ENCODE measurements around the gene TTC34. TPM values are rescaled to one million over a fixed set of nuclear protein-coding genes. Genes with fewer than 3 reads are reported as not detected.
"Not testable (repeated sequence)": the region's sequence is repeated elsewhere in the genome, so short reads cannot be mapped to it uniquely, and the experiment has no call there.

The TTC34 gene
- total and polyA plus RNA-seq, 10 of the 15 experiments (the other 5 are each of a cell fraction or from before 2014, with no cell fraction given) = 0.03 to 0.49 (median 0.05) TPM; not detected in 2

DNA sequence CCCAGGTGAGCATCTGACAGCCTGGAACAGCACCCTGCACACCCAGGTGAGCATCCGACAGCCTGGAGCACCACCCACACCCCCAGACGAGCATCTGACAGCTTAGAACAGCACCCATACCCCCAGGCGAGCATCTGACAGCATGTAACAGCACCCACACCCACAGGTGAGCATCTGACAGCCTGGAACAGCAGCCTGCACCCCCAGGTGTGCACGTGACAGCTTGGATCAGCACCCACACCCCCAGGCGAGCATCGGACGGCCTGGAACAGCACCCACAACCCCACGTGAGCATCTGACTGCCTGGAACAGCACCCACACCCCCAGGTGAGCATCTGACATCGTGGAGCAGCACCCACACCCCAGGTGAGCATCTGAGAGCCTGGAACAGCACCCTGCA lies 116.6 kb downstream of the TTC34 start:
- WGBS (ENCODE audit: insufficient coverage, insufficient replicate concordance, low lambda C conversion rate, missing lambda C conversion rate) = 0% methylated on average over 8 of the region's 9 CpGs
- in situ Hi-C loops (cut with MboI) = loop anchor here (25.0 kb wide), 2 partner anchors 127 to 1527 kb away; partner anchors contain the start of gene TTC34
- H2AFZ ChIP-seq (ENCODE audit: control insufficient read depth, low read depth, low read length); SMC1A ChIA-PET (ENCODE audit: uncharacterized antibody, unreplicated experiment); H3K27me3 ChIP-seq (replicated peaks in 1 of 2; ENCODE audit: control insufficient read depth in 2 of 2, insufficient read depth in 2 of 2, low read length in 1 of 2); H3K27ac ChIP-seq (ENCODE audit: control insufficient read depth, insufficient read depth); DNase-seq (ENCODE audit: low read depth, low spot score); RAD21 ChIA-PET (ENCODE audit: unreplicated experiment); ATAC-seq; H3K9ac ChIP-seq (ENCODE audit: control insufficient read depth, insufficient read depth, low read length); CTCF ChIA-PET; intact Hi-C loops (cut with micrococcal nuclease; ENCODE audit: unreplicated experiment); H3K4me2 ChIP-seq (ENCODE audit: control insufficient read depth, insufficient read depth); H3K4me3 ChIP-seq; BruUV-seq (replicated peaks); H3K36me3 ChIP-seq (ENCODE audit: control insufficient read depth in 2 of 2, insufficient read depth in 2 of 2, low read length in 1 of 2); H3K4me1 ChIP-seq (ENCODE audit: control insufficient read depth, insufficient read depth, low read length); POLR2A ChIA-PET; H3K9me3 ChIP-seq (replicated peaks; ENCODE audit: control insufficient read depth, insufficient read depth, low read length); H3K79me2 ChIP-seq (ENCODE audit: control insufficient read depth, insufficient read depth, low read length); FAIRE-seq; H4K20me1 ChIP-seq (ENCODE audit: control insufficient read depth, insufficient read depth): not testable (repeated sequence)

DNA sequence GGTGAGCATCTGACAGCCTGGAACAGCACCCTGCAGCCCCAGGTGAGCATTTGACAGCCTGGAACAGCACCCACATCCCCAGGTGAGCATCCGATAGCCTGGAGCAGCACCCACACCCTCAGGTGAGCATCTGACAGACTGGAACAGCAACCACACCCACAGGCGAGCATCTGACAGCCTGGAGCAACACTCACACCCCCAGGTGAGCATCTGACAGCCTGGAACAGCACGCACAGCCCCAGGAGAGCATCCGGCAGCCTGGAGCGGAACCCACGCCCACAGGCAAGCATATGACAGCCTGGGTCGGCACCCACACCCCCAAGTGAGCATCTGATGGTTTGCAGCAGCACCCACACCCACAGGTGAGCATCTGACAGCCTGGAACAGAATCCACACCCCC lies 117.5 kb downstream of the TTC34 start:
- BruUV-seq (replicated peaks); H3K36me3 ChIP-seq (ENCODE audit: control insufficient read depth in 2 of 2, insufficient read depth in 2 of 2, low read length in 1 of 2); H3K9me3 ChIP-seq (replicated peaks; ENCODE audit: control insufficient read depth, insufficient read depth, low read length); H3K9ac ChIP-seq (ENCODE audit: control insufficient read depth, insufficient read depth, low read length); H3K79me2 ChIP-seq (ENCODE audit: control insufficient read depth, insufficient read depth, low read length); H3K27ac ChIP-seq (ENCODE audit: control insufficient read depth, insufficient read depth); FAIRE-seq; DNase-seq (ENCODE audit: low read depth, low spot score); H3K4me1 ChIP-seq (ENCODE audit: control insufficient read depth, insufficient read depth, low read length); intact Hi-C loops (cut with micrococcal nuclease; ENCODE audit: unreplicated experiment); H2AFZ ChIP-seq (ENCODE audit: control insufficient read depth, low read depth, low read length); CTCF ChIA-PET; ATAC-seq; H3K27me3 ChIP-seq (replicated peaks in 1 of 2; ENCODE audit: control insufficient read depth in 2 of 2, insufficient read depth in 2 of 2, low read length in 1 of 2); H3K4me3 ChIP-seq; H4K20me1 ChIP-seq (ENCODE audit: control insufficient read depth, insufficient read depth); POLR2A ChIA-PET; H3K4me2 ChIP-seq (ENCODE audit: control insufficient read depth, insufficient read depth); SMC1A ChIA-PET (ENCODE audit: uncharacterized antibody, unreplicated experiment); RAD21 ChIA-PET (ENCODE audit: unreplicated experiment): not testable (repeated sequence)
- 9% methylated on average over 7 of the region's 7 CpGs for WGBS (ENCODE audit: insufficient coverage, insufficient replicate concordance, low lambda C conversion rate, missing lambda C conversion rate)
- in situ Hi-C loops (cut with MboI) = loop anchor here (25.0 kb wide), 2 partner anchors 128 to 1528 kb away; partner anchors contain the start of gene TTC34

DNA sequence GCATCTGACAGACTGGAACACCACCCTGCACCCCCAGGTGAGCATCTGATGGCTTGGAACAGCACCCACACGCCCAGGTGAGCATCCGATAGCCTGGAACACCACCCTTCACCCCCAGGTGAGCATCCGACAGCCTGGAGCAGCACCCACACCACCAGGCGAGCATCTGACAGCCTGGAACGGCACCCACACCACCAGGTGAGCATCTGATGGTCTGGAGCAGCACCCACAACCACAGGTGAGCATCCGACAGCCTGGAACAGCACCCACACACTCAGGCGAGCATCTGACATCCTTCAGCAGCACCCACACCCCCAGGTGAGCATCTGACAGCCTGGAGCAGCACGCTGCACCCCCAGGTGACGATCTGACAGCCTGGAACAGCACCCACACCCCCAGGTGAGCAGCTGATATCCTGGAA lies 118.2 kb downstream of the TTC34 start:
- H3K4me1 ChIP-seq (ENCODE audit: control insufficient read depth, insufficient read depth, low read length); H3K36me3 ChIP-seq (ENCODE audit: control insufficient read depth in 2 of 2, insufficient read depth in 2 of 2, low read length in 1 of 2); H3K9ac ChIP-seq (ENCODE audit: control insufficient read depth, insufficient read depth, low read length); DNase-seq (ENCODE audit: low read depth, low spot score); intact Hi-C loops (cut with micrococcal nuclease; ENCODE audit: unreplicated experiment); H4K20me1 ChIP-seq (ENCODE audit: control insufficient read depth, insufficient read depth); H3K4me3 ChIP-seq; H3K4me2 ChIP-seq (ENCODE audit: control insufficient read depth, insufficient read depth); H2AFZ ChIP-seq (ENCODE audit: control insufficient read depth, low read depth, low read length); POLR2A ChIA-PET; FAIRE-seq; SMC1A ChIA-PET (ENCODE audit: uncharacterized antibody, unreplicated experiment); BruUV-seq (replicated peaks); H3K79me2 ChIP-seq (ENCODE audit: control insufficient read depth, insufficient read depth, low read length); H3K27ac ChIP-seq (ENCODE audit: control insufficient read depth, insufficient read depth); CTCF ChIA-PET; H3K9me3 ChIP-seq (replicated peaks; ENCODE audit: control insufficient read depth, insufficient read depth, low read length); RAD21 ChIA-PET (ENCODE audit: unreplicated experiment); H3K27me3 ChIP-seq (replicated peaks in 1 of 2; ENCODE audit: control insufficient read depth in 2 of 2, insufficient read depth in 2 of 2, low read length in 1 of 2); ATAC-seq: not testable (repeated sequence)
- WGBS (ENCODE audit: insufficient coverage, insufficient replicate concordance, low lambda C conversion rate, missing lambda C conversion rate) = 2% methylated on average over 9 of the region's 9 CpGs
- in situ Hi-C loops (cut with MboI) = loop anchor here (25.0 kb wide), 2 partner anchors 129 to 1529 kb away; partner anchors contain the start of gene TTC34

DNA sequence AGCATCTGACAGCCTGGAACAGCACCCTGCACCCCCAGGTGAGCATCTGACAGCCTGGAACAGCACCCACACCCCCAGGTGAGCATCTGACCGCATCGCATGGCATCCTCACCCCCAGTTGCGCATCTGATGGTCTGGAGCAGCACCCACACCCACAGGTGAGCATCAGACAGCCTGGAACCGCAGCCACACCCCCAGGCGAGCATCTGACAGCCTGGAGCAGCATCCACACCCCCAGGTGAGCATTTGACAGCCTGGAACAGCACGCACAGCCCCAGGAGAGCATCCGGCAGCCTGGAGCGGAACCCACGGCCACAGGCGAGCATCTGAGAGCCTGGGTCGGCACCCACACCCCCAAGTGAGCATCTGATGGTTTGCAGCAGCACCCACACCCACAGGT lies 118.6 kb downstream of the TTC34 start:
- H3K4me1 ChIP-seq (ENCODE audit: control insufficient read depth, insufficient read depth, low read length); RAD21 ChIA-PET (ENCODE audit: unreplicated experiment); FAIRE-seq; DNase-seq (ENCODE audit: low read depth, low spot score); SMC1A ChIA-PET (ENCODE audit: uncharacterized antibody, unreplicated experiment); H3K79me2 ChIP-seq (ENCODE audit: control insufficient read depth, insufficient read depth, low read length); H2AFZ ChIP-seq (ENCODE audit: control insufficient read depth, low read depth, low read length); H3K36me3 ChIP-seq (ENCODE audit: control insufficient read depth in 2 of 2, insufficient read depth in 2 of 2, low read length in 1 of 2); intact Hi-C loops (cut with micrococcal nuclease; ENCODE audit: unreplicated experiment); POLR2A ChIA-PET; H3K27me3 ChIP-seq (replicated peaks in 1 of 2; ENCODE audit: control insufficient read depth in 2 of 2, insufficient read depth in 2 of 2, low read length in 1 of 2); H3K9ac ChIP-seq (ENCODE audit: control insufficient read depth, insufficient read depth, low read length); H3K4me2 ChIP-seq (ENCODE audit: control insufficient read depth, insufficient read depth); ATAC-seq; CTCF ChIA-PET; H3K27ac ChIP-seq (ENCODE audit: control insufficient read depth, insufficient read depth); H3K9me3 ChIP-seq (replicated peaks; ENCODE audit: control insufficient read depth, insufficient read depth, low read length); BruUV-seq (replicated peaks); H4K20me1 ChIP-seq (ENCODE audit: control insufficient read depth, insufficient read depth); H3K4me3 ChIP-seq: not testable (repeated sequence)
- in situ Hi-C loops (cut with MboI) = loop anchor here (25.0 kb wide), 2 partner anchors 129 to 1529 kb away; partner anchors contain the start of gene TTC34
- no CpG with 5 or more reads among the region's 11 CpGs for WGBS (ENCODE audit: insufficient coverage, insufficient replicate concordance, low lambda C conversion rate, missing lambda C conversion rate)

Measured in GM12878 (cell line).